ENCODE data around the gene SMOC2. TPM values are rescaled to one million over a fixed set of nuclear protein-coding genes. Genes with fewer than 3 reads are reported as not detected.

The SMOC2 gene
- polyA plus RNA-seq, 3 donors: 4.5 to 34.4 (median 22.7) TPM

DNA sequence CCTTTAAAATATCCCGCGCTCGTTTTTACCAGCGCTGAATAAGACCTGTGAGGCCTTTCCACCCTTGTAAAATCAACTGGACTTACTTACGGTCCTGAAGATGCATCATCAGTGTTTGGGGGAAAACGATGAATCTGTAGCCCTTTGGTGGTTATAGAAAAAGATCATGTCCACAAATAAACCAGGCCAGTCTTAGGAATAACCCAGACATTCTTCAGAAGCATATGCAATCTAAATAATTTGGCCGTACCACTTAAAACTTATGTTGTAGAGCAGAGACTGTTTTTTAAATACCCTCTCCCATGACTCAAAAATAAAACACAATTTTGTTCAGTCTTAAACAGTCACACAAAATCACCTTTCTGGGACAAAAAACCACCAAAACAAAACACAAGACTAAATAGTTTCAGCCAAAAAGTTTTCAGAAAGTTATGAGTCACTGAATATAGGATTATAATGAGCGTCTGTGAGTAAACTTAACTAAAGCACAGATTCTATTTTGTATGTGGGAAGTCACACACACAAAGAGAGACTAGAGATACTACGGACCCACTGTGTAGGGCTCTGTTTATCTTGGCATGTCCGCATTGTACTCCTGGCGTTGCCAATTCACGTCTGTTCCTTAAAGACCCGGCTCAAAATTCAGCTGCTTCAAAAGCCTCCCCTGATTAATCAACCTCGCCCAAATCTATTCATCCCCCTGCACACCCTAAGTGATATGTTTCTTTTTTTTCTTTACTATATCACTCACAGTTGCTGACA is 26.5 kb upstream of the SMOC2 start:
- H3K27ac ChIP-seq (ENCODE audit: low read depth, low read length): no peak overlapping the region
- WGBS, 3 donors: 70 to 78% (median 73%) methylated on average over 14 of the region's 14 CpGs

DNA sequence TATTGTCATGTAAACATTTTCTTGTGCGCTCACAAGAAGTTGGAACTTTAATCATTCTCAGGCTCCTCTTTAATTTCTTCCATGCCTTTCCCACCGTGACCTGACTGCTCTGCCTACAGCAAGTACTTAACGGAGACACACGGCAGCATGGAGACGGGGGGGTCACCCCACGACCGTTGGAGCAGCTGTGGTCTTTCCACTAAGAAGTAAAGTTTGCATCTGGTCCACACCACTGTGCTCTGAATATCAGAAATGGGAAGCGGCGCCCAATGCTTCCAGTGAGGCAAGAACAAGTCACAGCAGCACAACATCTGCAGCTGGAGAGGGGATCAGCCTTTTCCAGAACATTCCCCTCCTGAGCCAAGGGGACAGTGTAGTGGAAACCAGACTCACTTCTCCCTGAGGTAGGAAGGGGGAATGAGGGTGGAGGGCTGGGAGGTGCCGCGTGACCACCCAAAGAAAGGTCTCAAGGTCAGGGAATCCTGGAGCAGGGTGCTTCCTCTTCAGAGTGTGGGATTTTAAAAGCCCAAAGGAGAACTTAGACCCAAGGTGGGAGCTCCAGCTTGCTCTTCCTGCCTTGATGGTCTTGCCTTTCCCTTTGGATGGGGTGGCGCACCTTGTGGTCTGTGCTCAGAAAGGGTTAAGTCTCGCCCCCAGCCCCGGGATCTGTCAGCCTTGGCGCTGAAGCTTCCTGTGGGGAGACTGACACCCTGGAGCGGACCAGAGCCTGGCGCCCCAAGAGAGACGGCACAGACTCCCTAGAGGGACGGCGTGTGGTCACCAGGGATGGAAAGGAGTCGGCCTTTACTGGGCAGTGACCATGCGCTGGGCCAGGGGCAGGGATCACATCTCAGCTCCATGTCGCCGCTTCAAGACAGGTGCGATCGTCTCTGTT is 25.6 kb upstream of the SMOC2 start:
- no peak overlapping the region for H3K27ac ChIP-seq (ENCODE audit: low read depth, low read length)
- 75 to 81% (median 77%) methylated on average over 26 of the region's 26 CpGs for WGBS, 3 donors

DNA sequence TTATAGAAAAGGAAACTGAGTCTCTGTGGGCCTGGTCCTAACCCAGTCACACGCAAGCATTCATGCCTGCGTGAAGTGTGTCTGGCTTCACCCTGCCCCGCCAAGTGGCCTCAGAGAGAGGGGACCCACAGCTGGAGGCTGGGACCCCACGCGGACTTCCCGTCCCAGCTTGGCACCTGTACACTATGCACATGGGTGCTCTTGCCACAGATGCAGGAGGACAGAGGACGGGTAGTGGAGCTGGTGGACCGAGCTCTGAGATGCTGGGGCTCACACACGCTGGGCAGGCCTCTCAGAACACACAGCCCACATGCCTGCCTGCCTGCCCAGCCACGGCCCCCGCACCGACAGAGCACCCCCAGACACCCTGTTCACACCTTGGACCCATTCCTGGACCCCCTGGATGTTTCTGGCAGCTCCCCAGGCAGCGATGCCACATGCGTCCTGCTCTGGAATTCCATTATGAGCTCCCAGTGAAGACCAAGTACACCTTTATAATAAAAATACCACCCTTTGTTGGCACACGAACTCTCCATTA is 24.9 kb upstream of the SMOC2 start:
- WGBS, 3 donors: 86 to 90% (median 88%) methylated on average over 15 of the region's 15 CpGs
- no peak overlapping the region for H3K27ac ChIP-seq (ENCODE audit: low read depth, low read length)

DNA sequence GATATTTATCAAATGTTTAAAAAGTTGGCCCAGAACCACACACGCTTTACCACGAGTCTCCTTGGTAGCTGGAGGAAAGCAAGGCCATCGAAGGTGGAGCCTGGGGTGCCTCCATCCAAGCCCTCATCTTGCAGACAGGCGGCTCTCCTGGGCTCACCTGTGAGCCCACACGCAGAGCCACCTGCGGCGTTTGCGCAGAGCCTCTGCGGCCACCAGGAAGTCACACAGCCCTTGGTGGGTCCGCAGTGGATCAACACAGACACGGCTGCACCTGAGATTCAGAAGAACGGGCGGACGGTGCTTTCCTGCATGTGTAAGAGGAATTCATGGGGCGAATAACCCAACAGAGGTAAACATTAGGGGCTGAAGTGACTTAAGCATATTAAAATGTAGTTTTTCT is 24.5 kb upstream of the SMOC2 start:
- no peak overlapping the region for H3K27ac ChIP-seq (ENCODE audit: low read depth, low read length)
- 85 to 93% (median 86%) methylated on average over 15 of the region's 15 CpGs for WGBS, 3 donors

DNA sequence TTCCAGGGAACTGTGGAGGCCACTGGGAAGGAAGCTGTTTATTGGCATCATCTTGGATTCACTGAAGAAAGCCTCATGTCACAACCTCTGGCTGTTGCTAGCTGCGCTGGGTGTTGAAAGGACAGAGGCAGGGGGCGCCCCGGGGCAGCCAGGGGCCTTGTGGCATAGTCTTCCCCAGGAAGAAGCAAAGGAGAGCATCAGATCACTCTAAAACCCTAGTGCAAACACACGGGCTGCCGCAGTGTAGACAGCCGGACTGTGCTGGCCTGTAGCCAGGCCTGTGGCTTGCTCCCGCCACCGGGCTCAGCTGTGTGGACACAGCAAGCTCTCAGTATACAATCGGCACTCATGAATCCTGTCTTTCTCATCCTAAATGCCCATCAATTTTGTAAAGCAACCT is 23.8 kb upstream of the SMOC2 start:
- WGBS, 3 donors: 24 to 63% (median 46%) methylated on average over 9 of the region's 9 CpGs
- no peak overlapping the region for H3K27ac ChIP-seq (ENCODE audit: low read depth, low read length)

DNA sequence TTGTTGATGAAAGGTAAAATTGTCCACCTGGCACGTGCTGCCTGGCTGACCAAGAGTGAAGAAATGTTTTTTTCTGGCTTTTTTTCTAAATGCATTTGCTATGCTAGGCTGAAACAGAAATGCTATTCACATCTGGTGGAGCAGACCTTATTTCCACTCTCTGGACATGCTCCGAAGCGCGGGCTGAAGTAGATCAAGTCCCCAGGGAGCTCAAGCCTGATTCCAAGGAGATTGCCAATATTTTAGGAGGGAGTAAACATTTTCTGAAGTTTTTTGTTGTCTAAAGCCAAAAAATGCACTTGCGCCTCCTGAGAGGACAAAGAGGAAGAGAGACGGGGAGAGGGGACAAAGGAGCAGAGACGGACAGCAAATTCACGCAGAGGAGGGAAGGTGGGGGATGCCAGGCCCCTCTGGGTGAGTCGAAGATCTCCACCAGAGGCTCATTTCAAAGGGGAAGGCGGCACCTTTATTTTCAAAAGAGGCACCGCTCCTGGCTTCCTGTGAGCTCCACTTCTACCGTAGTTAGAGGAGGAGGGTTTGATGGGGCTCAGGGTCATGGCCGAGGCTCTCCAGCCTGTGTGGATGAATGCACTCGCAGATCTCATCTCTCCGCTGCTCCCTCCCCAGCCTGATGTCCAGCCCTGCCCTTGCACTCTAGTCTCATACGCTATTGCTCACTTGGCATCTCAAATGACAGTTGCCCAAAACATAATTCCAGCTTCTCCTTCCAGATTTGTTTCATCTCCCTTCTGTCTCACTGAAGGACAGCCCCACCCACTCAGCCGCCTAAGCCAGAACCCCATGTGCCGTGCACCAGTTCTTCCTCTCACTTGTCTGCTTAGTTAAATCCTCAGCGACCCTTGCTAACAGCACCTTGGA is 23.1 kb upstream of the SMOC2 start:
- H3K27ac ChIP-seq (ENCODE audit: low read depth, low read length): no peak overlapping the region
- WGBS, 3 donors: 37 to 73% (median 41%) methylated on average over 19 of the region's 19 CpGs

DNA sequence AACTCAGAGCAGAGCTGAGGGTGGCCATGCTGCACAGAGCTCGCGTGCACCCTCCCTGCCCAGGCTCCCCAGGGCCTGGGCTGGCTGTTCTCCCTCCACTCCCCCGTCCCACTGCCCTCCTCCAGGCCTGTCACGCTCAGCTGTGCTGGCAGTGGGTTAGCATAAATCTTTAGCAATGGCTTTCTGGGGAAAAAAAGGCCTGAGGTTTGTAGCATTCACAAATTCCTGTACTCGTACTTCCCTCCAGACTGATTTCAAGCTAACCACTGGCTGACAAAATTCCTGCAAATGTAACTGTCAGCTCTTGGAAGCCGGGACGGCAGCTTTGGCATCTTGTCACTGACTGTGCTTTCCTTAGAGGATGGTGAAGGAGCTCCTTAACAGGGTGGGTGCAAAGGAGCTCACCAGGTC is 22.3 kb upstream of the SMOC2 start:
- WGBS, 3 donors: 38 to 76% (median 46%) methylated on average over 7 of the region's 7 CpGs

DNA sequence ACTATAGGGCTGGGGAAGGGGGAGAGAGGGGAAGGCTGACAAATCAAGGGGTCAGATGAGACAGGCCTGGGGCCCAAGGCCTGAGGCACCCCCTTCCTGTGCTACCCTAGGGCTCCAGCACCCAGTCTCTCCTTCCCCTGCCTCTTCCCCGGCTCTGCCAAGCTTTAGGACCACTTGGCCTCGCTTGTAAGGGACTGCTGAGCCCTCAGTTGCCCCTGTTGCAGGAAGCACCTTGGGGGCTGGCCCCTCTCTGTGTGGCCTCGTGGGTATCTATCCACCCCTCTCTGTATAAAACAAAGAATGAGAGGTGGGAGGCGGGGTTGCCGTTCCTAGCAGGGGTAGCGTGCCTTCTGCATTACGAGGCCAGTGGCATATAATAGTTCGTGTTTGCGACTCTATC is 21.4 kb upstream of the SMOC2 start:
- no peak overlapping the region for H3K27ac ChIP-seq (ENCODE audit: low read depth, low read length)
- WGBS, 3 donors: 86 to 92% (median 90%) methylated on average over 9 of the region's 9 CpGs

More for the DNA sequence above, 22.3 kb upstream of the SMOC2 start:
- no peak overlapping the region for H3K27ac ChIP-seq (ENCODE audit: low read depth, low read length)

- no peak overlapping the region for H3K27ac ChIP-seq (ENCODE audit: low read depth, low read length)
- 92 to 96% (median 93%) methylated on average over 9 of the region's 9 CpGs for WGBS, 3 donors
These were observed 20.9 kb upstream of the SMOC2 start for GRCh38 chr6:168420084-168420483.

DNA sequence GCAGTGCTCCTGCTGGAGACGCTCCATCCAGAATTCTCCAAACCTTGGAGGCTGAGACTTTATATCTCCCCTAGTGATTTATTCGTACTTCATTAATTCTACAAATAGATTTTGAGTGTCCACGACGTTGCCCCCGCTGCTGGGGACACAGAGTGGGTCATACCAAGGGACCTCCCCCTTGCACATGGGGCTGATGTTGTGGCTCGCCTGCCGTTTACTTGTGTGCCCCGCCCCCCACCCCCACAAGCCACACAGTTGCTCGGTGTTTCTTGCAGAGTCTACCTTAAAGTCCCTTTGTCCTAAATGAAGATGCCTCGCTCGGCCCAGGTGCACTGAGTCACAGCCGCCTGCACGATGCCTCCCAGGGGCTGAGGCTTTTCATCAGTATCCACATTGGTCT is 20.3 kb upstream of the SMOC2 start:
- no peak overlapping the region for H3K27ac ChIP-seq (ENCODE audit: low read depth, low read length)
- WGBS, 3 donors: 87 to 92% (median 88%) methylated on average over 13 of the region's 13 CpGs

DNA sequence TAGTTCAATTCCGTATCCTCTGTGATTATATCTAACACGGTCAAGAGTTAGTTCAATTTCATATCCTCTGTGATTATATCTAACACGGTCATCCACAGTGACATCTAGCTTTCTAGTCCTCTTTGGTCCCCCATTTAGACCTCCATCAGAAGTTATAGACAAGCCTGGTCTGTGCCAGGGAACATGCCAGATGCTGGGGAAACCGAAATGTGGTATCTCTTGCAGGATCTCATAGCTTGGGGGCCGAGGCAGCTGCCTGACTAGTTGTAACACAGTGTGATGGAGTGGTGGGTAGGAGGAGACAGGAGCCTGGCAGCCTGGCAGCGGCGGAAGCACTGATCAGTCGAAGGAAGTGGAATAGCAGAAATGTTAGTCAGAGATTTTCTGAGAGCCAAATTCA is 13.8 kb upstream of the SMOC2 start:
- no peak overlapping the region for H3K27ac ChIP-seq (ENCODE audit: low read depth, low read length)
- WGBS, 3 donors: 83 to 87% (median 83%) methylated on average over 8 of the region's 8 CpGs

DNA sequence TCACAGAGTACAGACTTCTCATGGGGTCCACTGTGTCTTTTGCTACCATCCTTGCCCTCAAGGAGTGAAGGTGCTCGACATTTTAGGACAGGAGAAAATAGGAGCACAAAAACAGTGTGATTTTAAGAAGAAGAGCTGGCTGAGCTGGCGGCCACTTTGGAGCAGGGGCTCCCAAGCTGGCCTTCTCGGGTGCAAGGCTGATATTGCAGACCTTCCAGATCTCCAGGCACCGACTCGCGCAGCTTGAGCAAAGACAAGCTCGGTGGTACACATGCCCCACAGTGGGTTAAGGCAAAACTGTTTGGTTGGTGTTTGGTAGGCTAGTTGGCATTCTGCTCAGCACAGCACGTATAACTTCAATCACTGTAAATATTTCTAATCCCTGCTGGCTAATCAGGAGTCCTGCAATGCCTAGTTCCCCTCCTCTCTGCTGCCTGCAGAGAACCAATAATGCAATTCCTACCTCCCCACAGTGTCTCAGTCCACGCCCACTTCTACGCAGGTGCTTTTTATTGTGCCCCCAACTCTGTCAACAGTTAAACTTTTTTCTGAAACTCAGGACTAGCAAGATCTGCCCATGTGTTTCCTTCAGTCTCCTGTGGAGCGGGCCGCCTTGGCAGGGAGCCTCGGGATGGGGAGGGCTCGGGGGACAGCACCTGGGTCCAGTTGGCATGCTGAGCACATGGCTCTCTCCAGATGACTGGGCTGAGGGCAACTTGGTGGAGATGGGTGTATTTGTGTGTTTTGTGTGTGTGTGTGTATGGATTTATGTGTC is 12.7 kb upstream of the SMOC2 start:
- no peak overlapping the region for H3K27ac ChIP-seq (ENCODE audit: low read depth, low read length)
- 70 to 82% (median 74%) methylated on average over 14 of the region's 14 CpGs for WGBS, 3 donors

GRCh38 chr6:168428863-168429262 is 12.1 kb upstream of the SMOC2 start:
- no peak overlapping the region for H3K27ac ChIP-seq (ENCODE audit: low read depth, low read length)
- 85 to 100% (median 93%) methylated on average over 1 of the region's 1 CpG for WGBS, 3 donors

- 83 to 91% (median 83%) methylated on average over 9 of the region's 9 CpGs for WGBS, 3 donors
- no peak overlapping the region for H3K27ac ChIP-seq (ENCODE audit: low read depth, low read length)
These were observed 8.8 kb upstream of the SMOC2 start for GRCh38 chr6:168432196-168432595.

DNA sequence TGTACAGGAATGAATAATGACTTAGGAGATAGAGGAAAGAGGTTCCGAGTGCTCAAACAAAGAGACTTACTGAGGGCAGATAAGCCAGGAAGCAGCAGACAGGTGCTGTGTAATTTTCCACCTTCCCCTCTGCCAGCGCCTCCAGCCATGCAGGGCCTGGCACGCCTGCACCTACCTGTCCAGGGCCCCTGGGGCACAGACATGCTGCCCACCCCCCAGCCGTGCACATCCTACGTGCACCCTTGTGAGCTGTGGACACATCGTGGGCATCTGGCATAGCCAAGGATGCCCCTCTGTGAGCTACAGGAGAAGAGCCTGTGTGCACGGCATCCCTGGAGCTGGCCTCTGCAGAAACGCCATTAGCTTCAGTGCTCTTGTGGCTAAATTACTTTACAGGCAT is 7.1 kb upstream of the SMOC2 start:
- no peak overlapping the region for H3K27ac ChIP-seq (ENCODE audit: low read depth, low read length)
- 82 to 83% (median 83%) methylated on average over 8 of the region's 8 CpGs for WGBS, 3 donors

DNA sequence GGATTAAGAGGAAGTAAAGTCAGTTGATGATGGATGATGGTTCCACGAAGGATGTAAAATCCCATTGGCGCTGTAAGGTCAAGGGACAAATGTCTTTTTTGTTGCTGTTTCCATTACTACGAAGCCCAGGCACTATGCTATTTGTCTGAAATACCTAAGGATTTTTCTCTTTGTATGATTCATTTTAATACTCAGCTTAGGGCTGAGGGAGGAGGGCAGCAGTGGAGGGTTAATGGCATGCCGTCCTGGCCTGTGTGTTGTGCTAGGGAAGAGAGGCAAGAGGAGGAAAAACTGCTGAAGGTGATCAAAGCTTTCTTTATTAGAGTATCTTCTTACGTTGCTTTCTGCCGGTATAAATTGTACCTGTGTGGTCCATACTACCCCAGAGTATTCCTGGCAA is 6.5 kb upstream of the SMOC2 start:
- 70 to 74% (median 73%) methylated on average over 6 of the region's 6 CpGs for WGBS, 3 donors

DNA sequence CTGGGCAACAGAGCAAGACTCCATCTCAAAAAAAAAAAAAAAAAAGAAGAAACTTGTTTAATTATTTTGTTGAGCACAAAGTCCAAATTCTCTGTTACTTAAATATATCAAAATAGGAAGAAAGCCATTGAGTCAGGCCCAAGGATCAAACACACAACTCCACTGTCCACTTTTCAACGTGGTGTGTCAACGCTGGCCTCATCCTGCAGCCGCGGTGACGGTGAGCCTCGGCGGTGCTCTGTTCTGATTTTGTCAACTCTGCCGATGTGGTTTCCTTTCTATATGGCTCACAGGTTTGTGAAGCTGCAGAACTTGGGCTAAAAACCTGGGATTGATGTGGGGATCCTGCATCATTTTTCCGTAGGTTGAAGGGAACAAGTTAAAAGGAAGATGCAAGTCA is 3.2 kb upstream of the SMOC2 start:
- H3K27ac ChIP-seq (ENCODE audit: low read depth, low read length): no peak overlapping the region
- 86 to 94% (median 90%) methylated on average over 9 of the region's 9 CpGs for WGBS, 3 donors

More for the DNA sequence above, 6.5 kb upstream of the SMOC2 start:
- H3K27ac ChIP-seq (ENCODE audit: low read depth, low read length): no peak overlapping the region

All from adipose tissue (tissue), 3 donors.